ACHN (cell line): Measurements from ENCODE around the gene UTRN.

ENCODE experiments used
- DNase-seq: peaks from one replicate; pipeline ENCODE4 v3.0.0-alpha.2; 2015
- in situ Hi-C: cut with HindIII; loops from 2 replicates; pipeline ENCODE4 v1.10.0; 2017; ENCODE audit warnings: low sequenced_read_pairs, low pct_ligation_motif_present, low pct_unique_long_range_greater_than_20kb

UTRN gene

DNA sequence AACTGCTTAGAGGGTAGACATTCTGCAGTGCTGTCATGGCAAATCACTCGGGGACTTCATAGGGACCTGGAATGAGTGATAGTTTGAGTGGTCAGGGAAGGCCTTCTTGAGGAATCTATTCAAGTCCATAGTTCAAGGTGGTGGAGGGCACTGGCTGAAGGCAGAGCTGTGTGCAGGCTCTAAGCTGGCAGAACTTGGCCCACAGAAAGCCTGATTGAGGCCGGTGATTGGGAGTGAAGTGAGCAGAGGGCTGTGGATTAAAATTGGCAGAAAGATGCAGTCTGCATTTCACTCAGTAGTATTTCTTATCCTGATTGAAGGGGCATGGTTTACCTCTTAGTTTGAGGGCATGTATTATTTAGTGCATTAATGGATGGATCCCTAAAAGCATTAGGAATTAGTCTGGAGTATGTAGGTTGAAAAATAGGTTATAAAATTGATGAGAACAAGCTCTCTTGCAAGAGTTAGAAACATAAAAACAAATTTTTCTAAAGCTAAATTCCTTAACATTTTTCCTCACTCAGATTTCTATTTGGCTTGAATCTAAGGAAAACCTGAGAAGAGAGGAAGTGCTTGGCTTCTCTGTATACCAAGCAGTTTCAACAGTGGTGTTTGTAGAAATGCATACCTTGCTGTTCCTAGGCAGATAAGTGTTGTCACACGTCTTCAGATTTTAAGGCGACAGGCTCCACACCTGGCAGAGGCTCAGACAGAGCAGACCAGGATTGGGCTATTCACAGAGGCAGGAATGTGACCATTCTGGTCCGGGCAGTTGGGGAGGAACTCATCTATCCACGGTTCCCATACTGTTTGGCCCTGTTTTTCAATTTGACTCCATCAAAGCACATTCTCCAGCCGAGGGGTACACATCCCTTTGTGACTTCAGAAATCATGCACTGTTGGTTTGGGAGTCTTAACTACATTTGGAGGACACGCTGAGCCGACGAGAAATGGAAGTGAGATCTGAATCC lies 45.2 kb downstream of the UTRN start:
- no peak for DNase-seq
- in situ Hi-C loops, result no loop called here

- DNase-seq, result no peak
- in situ Hi-C loops, result no loop called here
Observed at GRCh38 chr6:144331491-144331969, 46.4 kb downstream of the UTRN start.

DNA sequence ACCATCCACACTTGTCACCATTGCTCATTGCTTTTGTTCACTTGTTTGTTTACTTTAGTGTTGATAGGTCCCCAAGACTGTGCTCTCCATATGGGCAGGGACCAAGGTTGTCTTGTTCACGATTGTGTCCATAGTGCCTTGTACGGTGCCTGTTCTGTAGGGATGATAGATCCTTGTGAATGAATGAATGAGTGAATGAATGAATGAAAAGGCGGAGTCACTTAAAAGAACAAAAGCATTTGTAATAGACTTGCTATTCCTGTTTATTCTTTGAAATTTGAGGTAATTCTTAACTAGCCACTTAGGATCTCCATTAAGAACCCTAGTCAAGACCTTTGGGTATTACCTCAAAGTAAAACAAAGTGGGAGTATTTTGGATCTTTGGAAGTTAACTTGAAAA lies 47.0 kb downstream of the UTRN start:
- in situ Hi-C loops, result no loop called here
- DNase-seq, result no peak

GRCh38 chr6:144334150-144334708 lies 49.1 kb downstream of the UTRN start:
- DNase-seq, result no peak
- in situ Hi-C loops, result no loop called here
